Nephron progenitor cell (in vitro differentiated cells): ENCODE measurements around the gene ARHGAP32.

Source experiments
- DNase-seq: peaks from one replicate; pipeline ENCODE4 v3.0.0; 2021
- H3K27ac Mint-ChIP-seq: 2 replicates; pipeline ENCODE4 v1.8.0; 2021; ENCODE audit warnings: mild to moderate bottlenecking, moderate library complexity, mixed read lengths
- H3K27me3 Mint-ChIP-seq: 2 replicates; pipeline ENCODE4 v1.8.0; 2021; ENCODE audit warnings: mild to moderate bottlenecking, low read depth, mixed read lengths; ENCODE audit not compliant: poor library complexity
- H3K36me3 Mint-ChIP-seq: 2 replicates; pipeline ENCODE4 v1.8.0; 2021; ENCODE audit warnings: low read depth, mixed read lengths
- H3K4me1 Mint-ChIP-seq: 2 replicates; pipeline ENCODE4 v1.8.0; 2021; ENCODE audit warnings: mixed read lengths
- H3K4me3 Mint-ChIP-seq: 2 replicates; pipeline ENCODE4 v1.8.0; 2021; ENCODE audit warnings: mild to moderate bottlenecking, moderate library complexity, mixed read lengths
- H3K9me3 Mint-ChIP-seq: 2 replicates; pipeline ENCODE4 v1.8.0; 2021; ENCODE audit warnings: mild to moderate bottlenecking, moderate library complexity, mixed read lengths
- TF ChIP-seq, protein P1 (sequence below): fragments of 200-600 bp; sonication (generic); IDR thresholded peaks from 2 replicates; pipeline ENCODE4 v1.5.0; 2021; ENCODE audit warnings: antibody characterized with exemption

The ARHGAP32 gene

DNA sequence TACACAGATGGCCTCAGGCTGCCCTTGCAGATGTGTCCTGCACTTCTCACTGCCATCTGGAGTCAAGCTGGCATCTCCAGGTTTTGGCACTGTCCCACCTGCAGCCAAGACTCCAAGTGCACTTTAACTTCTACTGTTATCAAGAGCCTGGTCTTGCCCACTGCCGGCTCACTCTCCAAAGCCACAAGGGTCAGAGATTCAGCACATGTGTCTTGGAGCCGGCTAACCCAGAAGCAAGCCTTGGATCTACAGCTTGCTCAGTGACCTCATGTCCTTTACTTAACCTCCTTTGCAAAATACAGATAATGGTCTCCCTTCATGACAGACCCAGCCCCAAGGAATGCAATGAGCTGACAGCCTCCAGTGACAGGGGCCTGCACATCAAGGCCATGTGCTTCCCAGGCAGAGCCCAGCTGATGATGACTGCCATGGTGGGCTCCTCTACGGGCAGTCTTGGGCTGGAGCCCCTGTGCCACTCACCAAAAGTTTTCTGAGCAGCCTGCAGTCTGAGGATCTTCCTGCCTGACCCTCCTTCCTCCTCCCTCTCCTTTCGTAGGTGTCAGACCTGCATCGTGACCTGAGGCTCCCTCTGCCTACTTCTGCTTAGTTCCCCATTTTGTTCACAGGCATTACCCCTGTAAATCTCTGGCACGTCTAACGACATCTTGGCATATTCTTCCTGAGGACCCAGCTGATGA is 258.5 kb downstream of the ARHGAP32 start:
- TF ChIP-seq, protein P1, sequence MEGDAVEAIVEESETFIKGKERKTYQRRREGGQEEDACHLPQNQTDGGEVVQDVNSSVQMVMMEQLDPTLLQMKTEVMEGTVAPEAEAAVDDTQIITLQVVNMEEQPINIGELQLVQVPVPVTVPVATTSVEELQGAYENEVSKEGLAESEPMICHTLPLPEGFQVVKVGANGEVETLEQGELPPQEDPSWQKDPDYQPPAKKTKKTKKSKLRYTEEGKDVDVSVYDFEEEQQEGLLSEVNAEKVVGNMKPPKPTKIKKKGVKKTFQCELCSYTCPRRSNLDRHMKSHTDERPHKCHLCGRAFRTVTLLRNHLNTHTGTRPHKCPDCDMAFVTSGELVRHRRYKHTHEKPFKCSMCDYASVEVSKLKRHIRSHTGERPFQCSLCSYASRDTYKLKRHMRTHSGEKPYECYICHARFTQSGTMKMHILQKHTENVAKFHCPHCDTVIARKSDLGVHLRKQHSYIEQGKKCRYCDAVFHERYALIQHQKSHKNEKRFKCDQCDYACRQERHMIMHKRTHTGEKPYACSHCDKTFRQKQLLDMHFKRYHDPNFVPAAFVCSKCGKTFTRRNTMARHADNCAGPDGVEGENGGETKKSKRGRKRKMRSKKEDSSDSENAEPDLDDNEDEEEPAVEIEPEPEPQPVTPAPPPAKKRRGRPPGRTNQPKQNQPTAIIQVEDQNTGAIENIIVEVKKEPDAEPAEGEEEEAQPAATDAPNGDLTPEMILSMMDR, result no peak
- H3K27ac Mint-ChIP-seq, result no peak overlapping the region
- no peak overlapping the region for H3K4me3 Mint-ChIP-seq
- peaks cover 84% of the 10 kb centered on the region for H3K4me1 Mint-ChIP-seq
- peaks cover 8% of the 10 kb centered on the region for H3K9me3 Mint-ChIP-seq
- peaks cover 25% of the 10 kb centered on the region for H3K27me3 Mint-ChIP-seq
- peaks cover 5% of the 10 kb centered on the region for H3K36me3 Mint-ChIP-seq
- DNase-seq, result no peak

DNA sequence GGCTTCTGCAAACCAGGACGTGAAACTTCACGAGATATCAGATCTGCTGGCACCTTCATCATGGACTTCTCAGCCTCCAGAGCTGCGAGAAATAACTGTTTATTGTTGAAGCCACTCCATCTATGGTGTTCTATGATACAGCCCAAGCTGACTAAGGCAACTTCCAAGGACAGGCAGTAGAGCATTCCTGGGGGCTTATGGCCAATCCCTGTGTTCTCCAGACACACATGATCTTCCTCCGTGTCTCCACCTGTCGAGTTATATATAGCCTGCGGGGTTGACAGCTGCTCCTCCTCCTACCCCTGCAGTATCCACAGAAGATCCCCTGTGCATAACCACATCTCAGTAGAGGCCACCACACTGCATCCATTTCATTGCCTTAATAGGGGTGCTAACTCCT is 260.5 kb downstream of the ARHGAP32 start:
- DNase-seq, result no peak
- peaks cover 8% of the 10 kb centered on the region for H3K9me3 Mint-ChIP-seq
- no peak overlapping the region for H3K4me3 Mint-ChIP-seq
- H3K36me3 Mint-ChIP-seq, result peaks cover 5% of the 10 kb centered on the region
- TF ChIP-seq, protein P1, result no peak
- H3K27ac Mint-ChIP-seq, result no peak overlapping the region
- H3K4me1 Mint-ChIP-seq, result peaks cover 84% of the 10 kb centered on the region
- peaks cover 38% of the 10 kb centered on the region for H3K27me3 Mint-ChIP-seq

DNA sequence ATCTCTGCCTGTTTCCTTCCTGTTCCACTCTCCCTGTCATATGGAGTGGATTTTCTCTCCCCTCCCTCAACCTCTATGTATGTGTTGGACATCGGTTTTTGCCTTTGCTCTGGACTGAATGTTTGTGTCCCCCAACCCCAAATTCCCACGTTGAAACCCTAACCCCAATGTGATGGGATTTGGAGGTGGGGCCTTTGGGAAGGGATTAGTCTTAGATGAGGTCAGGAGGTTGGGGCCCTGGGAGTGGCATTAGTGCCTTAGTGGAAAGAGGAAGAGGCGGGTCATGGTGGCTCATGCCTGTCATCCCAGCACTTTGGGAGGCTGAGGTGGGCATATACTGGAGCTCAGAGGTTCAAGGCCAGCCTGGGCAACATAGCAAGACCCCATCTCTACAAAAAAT is 261.1 kb downstream of the ARHGAP32 start:
- TF ChIP-seq, protein P1, result no peak
- no peak overlapping the region for H3K4me3 Mint-ChIP-seq
- H3K9me3 Mint-ChIP-seq, result peaks cover 8% of the 10 kb centered on the region
- peaks cover 84% of the 10 kb centered on the region for H3K4me1 Mint-ChIP-seq
- peaks cover 5% of the 10 kb centered on the region for H3K36me3 Mint-ChIP-seq
- H3K27me3 Mint-ChIP-seq, result peaks cover 44% of the 10 kb centered on the region
- DNase-seq, result no peak
- H3K27ac Mint-ChIP-seq, result no peak overlapping the region

DNA sequence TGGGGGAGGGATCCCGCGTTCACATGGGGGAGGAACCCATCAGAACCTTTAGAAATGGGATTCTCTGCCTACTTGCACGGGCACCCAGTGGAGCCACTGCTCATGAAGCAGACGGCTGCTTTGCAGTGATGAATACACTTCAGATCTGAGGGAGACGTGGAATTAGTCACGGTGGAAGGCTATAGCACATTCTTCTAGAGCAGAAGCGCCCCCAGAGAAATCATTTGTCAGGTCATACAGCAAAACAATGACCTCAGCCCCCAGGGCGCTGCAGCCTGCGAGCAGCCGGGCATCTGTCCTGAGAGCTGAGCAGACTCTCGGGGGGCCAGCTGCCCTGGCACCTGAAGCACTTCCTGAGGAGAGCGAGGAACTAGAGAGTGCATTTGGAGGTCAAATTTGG is 262.1 kb downstream of the ARHGAP32 start:
- TF ChIP-seq, protein P1, result no peak
- DNase-seq, result peak; percentile 31
- H3K27ac Mint-ChIP-seq, result no peak overlapping the region
- H3K9me3 Mint-ChIP-seq, result peaks cover 8% of the 10 kb centered on the region
- H3K4me1 Mint-ChIP-seq, result peaks cover 85% of the 10 kb centered on the region
- H3K4me3 Mint-ChIP-seq, result peak overlapping the region; percentile 7
- H3K27me3 Mint-ChIP-seq, result peaks cover 49% of the 10 kb centered on the region
- peaks cover 5% of the 10 kb centered on the region for H3K36me3 Mint-ChIP-seq

DNA sequence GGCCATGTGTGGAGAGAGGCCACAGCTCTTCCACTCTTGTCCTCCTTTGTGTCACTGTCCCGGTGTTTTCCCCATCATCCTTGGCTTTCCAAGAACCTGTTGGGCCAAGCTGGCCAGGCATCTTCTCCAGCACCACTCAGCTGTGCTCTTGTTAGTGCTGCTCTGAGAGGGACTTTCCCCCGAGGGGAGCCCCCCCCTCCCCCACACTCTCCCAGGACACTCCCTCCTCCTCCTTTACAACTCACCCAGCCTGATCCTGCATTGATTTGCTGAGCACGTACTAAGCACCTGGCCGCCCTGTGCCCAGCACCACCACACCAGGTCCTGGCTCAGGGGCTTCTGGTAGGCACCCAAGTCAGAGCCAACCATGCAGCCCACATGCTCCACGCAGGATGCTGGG is 262.7 kb downstream of the ARHGAP32 start:
- Mint-ChIP-seq H3K27me3 (peaks cover 50% of the 10 kb centered on the region), H3K9me3 (peaks cover 8% of the 10 kb centered on the region), H3K27ac (no peak overlapping the region), H3K4me3 (peak overlapping the region; percentile 7), H3K4me1 (peaks cover 85% of the 10 kb centered on the region), H3K36me3 (peaks cover 5% of the 10 kb centered on the region)
- no peak for DNase-seq
- TF ChIP-seq, protein P1, result no peak

DNA sequence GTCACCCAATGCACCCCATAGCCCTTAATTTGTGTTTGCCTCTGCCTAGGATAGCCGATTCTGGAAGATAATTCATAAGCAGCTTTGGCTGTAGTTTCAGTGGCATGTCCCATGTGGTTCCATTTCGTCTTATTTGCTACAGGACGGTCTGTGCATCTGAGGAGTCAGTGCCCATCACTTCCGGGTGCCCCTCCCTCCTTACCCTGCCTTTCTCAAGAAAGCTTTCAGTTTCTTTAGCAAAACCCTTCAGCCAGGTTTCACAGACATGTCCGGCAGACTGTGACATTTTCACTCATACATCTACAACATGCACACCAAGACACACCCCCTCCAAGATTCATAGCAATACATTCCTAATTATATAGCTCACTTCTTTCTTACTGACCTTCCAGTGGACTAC is 263.7 kb downstream of the ARHGAP32 start:
- TF ChIP-seq, protein P1, result no peak
- DNase-seq, result no peak
- Mint-ChIP-seq H3K27ac (no peak overlapping the region), H3K4me3 (no peak overlapping the region), H3K4me1 (peaks cover 85% of the 10 kb centered on the region), H3K9me3 (peaks cover 4% of the 10 kb centered on the region), H3K27me3 (peaks cover 54% of the 10 kb centered on the region), H3K36me3 (no peaks in the 10 kb centered on the region)
